GM23248 (cell line): ENCODE results near the gene MRPS7. TPM values are rescaled to one million over a fixed set of nuclear protein-coding genes. Genes with fewer than 3 reads are reported as not detected.

Source experiments
- DNase-seq: peaks from one replicate; pipeline ENCODE4 v3.0.0-alpha.2; 2015
- H2AFZ ChIP-seq: fragments of 200-600 bp; sonication (generic); 2 replicates; pipeline ENCODE4 v1.6.1; 2016; ENCODE audit warnings: antibody characterized with exemption
- H3F3A ChIP-seq: fragments of 200-600 bp; sonication (generic); 2 replicates; pipeline ENCODE4 v1.6.1; 2016; ENCODE audit warnings: mild to moderate bottlenecking, antibody characterized with exemption, mixed run types; ENCODE audit not compliant: insufficient read depth
- H3K27ac ChIP-seq: fragments of 200-600 bp; sonication (generic); 2 replicates; pipeline ENCODE4 v1.5.1; 2016; ENCODE audit warnings: mild to moderate bottlenecking
- H3K27me3 ChIP-seq: fragments of 200-600 bp; sonication (generic); replicated peaks from 2 replicates; pipeline ENCODE4 v1.6.1; 2016; ENCODE audit warnings: mild to moderate bottlenecking; ENCODE audit not compliant: insufficient read depth
- H3K36me3 ChIP-seq: fragments of 200-600 bp; sonication (generic); 2 replicates; pipeline ENCODE4 v1.6.1; 2016; ENCODE audit warnings: low read depth, mild to moderate bottlenecking
- H3K4me1 ChIP-seq: fragments of 200-600 bp; sonication (generic); 2 replicates; pipeline ENCODE4 v1.6.1; 2016; ENCODE audit warnings: mild to moderate bottlenecking; ENCODE audit not compliant: insufficient read depth
- H3K4me2 ChIP-seq: fragments of 200-600 bp; sonication (generic); one replicate; pipeline ENCODE4 v1.6.1; 2016; ENCODE audit warnings: mild to moderate bottlenecking; ENCODE audit not compliant: unreplicated experiment
- H3K4me3 ChIP-seq: fragments of 200-600 bp; sonication (generic); 2 replicates; pipeline ENCODE4 v1.5.1; 2016; ENCODE audit warnings: mild to moderate bottlenecking
- H3K79me2 ChIP-seq: fragments of 200-600 bp; sonication (generic); 2 replicates; pipeline ENCODE4 v1.6.1; 2016; ENCODE audit warnings: mild to moderate bottlenecking; ENCODE audit not compliant: insufficient read depth
- H3K9ac ChIP-seq: fragments of 200-600 bp; sonication (generic); 2 replicates; pipeline ENCODE4 v1.6.1; 2016; ENCODE audit warnings: mild to moderate bottlenecking
- H3K9me2 ChIP-seq: fragments of 200-600 bp; sonication (generic); 2 replicates; pipeline ENCODE4 v1.6.1; 2016; ENCODE audit warnings: mixed run types, mild to moderate bottlenecking, moderate library complexity; ENCODE audit not compliant: insufficient read depth
- H3K9me3 ChIP-seq: fragments of 200-600 bp; sonication (generic); one replicate; pipeline ENCODE4 v1.6.1; 2017; ENCODE audit warnings: low read depth
- H4K20me1 ChIP-seq: fragments of 200-600 bp; sonication (generic); 2 replicates; pipeline ENCODE4 v1.6.0; 2016; ENCODE audit not compliant: insufficient read depth
- EZH2 ChIP-seq: fragments of 200-600 bp; sonication (generic); IDR thresholded peaks from 2 replicates; pipeline ENCODE4 v1.6.1; 2018; ENCODE audit warnings: antibody characterized with exemption, mild to moderate bottlenecking; ENCODE audit not compliant: insufficient read depth, poor library complexity, severe bottlenecking
- EZH2phosphoT487 ChIP-seq: fragments of 200-600 bp; sonication (generic); IDR thresholded peaks from 2 replicates; pipeline ENCODE4 v1.6.1; 2018; ENCODE audit warnings: antibody characterized with exemption, moderate library complexity, mild to moderate bottlenecking, low read depth; ENCODE audit not compliant: insufficient read depth
- WGBS, 2 experiments: methylation state at CpG; one replicate each; pipeline ENCODE4 v1.1.6; 2015 to 2017; ENCODE audit warnings: low lambda C conversion rate in 2 of 2, low coverage in 1 of 2; ENCODE audit errors: missing lambda C conversion rate in 2 of 2; 5-methylcytosine and 5-hydroxymethylcytosine counted together
- in situ Hi-C: fragments of 300-500 bp; cut with MboI; formaldehyde crosslinking; loops from 2 replicates; pipeline ENCODE4 v1.15.0; 2020
- polyA plus RNA-seq: library from polyadenylated mRNA; unstranded; fragments of >200 nt; fragmentation: Nextera tagmentation; extraction: Ambion mirVana; gene quantifications from 2 replicates; pipeline ENCODE4 v1.2.1, GENCODE V29; 2016
- total RNA-seq: library from RNA; depleted of rRNA; stranded (reverse); fragments of >200 nt; shearing (Covaris generic); gene quantifications from 2 replicates; pipeline ENCODE4 v1.2.3, GENCODE V29; 2014

MRPS7 gene
- total and polyA plus RNA-seq, 2 experiments from 2014 or later, result 41.6 to 87.6 TPM

DNA sequence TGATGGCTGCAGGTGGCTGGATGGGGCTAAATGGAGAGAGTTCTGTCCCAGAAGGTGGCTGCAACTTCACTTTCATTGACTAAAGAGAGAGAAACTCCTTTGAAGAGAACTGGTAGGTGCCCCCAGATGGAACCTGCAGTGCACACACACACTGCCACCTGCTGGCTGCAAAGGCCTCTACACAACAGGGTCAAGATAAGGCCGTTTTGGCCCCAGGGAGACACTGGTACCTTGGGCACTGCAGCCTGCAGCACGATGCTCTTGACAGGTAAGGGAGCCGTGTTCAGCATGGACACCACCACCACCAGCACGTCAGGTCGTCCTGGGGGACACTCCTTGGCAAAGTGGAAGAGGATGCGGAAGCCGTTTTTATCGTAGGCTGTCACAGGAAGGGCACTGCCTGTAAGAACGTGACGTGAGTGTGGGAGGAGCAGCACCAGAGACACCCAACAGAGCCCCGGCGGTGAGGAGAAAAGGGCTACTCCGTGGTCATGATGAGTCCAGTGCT, 22.9 kb upstream of the MRPS7 start:
- DNase-seq, result peak; percentile 81
- in situ Hi-C loops, result no loop called here
- no peaks in the 10 kb centered on the region for H3K79me2 ChIP-seq
- H2AFZ ChIP-seq, result no peak overlapping the region
- H3K4me1 ChIP-seq, result 0 out of 2 replicates have a peak, but pooled peaks cover 3% of the 10 kb centered on the region
- H4K20me1 ChIP-seq, result no peaks in the 10 kb centered on the region
- H3K4me3 ChIP-seq, result no peak overlapping the region
- WGBS, 2 experiments, result 31 to 45% methylated on average over 13 of the region's 13 CpGs
- H3K4me2 ChIP-seq, result no peak overlapping the region
- no peak overlapping the region for H3K9ac ChIP-seq
- peaks cover 33% of the 10 kb centered on the region for H3F3A ChIP-seq
- peaks cover 19% of the 10 kb centered on the region; the same call in 1 of the 2 replicates for H3K36me3 ChIP-seq
- H3K9me2 ChIP-seq, result no peaks in the 10 kb centered on the region
- no peak overlapping the region for H3K27ac ChIP-seq
- TF ChIP-seq EZH2 (no peak), EZH2phosphoT487 (no peak)
- no peaks in the 10 kb centered on the region for H3K9me3 ChIP-seq
- no peaks in the 10 kb centered on the region for H3K27me3 ChIP-seq

DNA sequence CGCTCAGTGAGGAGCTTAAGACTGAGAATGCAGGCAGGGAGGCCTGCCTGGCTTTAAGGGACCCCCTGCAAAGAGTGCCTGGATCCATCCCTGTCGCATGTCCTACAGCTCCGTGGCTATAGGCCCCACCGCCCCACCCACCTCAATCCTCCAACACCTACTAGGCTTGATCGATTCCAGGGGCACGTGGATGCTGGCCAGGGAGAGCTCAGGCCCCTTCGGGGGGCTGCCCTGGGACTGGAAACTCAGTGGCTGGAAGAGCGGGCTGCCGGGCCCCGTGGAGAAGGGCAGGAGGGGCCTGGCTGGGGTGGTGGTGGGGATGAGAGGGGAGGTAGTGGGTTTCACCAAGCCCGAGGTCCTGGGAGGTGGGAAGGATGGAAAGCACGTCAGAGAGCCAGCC, 22.5 kb upstream of the MRPS7 start:
- H3K4me2 ChIP-seq, result no peak overlapping the region
- H3K4me1 ChIP-seq, result 0 out of 2 replicates have a peak, but pooled peaks cover 3% of the 10 kb centered on the region
- H3K9ac ChIP-seq, result no peak overlapping the region
- TF ChIP-seq EZH2phosphoT487, result no peak
- no peak for TF ChIP-seq EZH2
- DNase-seq, result no peak
- no peak overlapping the region for H3K27ac ChIP-seq
- WGBS, 2 experiments, result 84 to 86% methylated on average over 9 to 12 of the region's 12 CpGs
- no peak overlapping the region for H3K4me3 ChIP-seq
- H3K27me3 ChIP-seq, result no peaks in the 10 kb centered on the region
- H2AFZ ChIP-seq, result no peak overlapping the region
- no peaks in the 10 kb centered on the region for H4K20me1 ChIP-seq
- H3K9me3 ChIP-seq, result no peaks in the 10 kb centered on the region
- H3F3A ChIP-seq, result peaks cover 32% of the 10 kb centered on the region
- in situ Hi-C loops, result no loop called here
- H3K79me2 ChIP-seq, result no peaks in the 10 kb centered on the region
- peaks cover 19% of the 10 kb centered on the region; the same call in 1 of the 2 replicates for H3K36me3 ChIP-seq
- no peaks in the 10 kb centered on the region for H3K9me2 ChIP-seq

DNA sequence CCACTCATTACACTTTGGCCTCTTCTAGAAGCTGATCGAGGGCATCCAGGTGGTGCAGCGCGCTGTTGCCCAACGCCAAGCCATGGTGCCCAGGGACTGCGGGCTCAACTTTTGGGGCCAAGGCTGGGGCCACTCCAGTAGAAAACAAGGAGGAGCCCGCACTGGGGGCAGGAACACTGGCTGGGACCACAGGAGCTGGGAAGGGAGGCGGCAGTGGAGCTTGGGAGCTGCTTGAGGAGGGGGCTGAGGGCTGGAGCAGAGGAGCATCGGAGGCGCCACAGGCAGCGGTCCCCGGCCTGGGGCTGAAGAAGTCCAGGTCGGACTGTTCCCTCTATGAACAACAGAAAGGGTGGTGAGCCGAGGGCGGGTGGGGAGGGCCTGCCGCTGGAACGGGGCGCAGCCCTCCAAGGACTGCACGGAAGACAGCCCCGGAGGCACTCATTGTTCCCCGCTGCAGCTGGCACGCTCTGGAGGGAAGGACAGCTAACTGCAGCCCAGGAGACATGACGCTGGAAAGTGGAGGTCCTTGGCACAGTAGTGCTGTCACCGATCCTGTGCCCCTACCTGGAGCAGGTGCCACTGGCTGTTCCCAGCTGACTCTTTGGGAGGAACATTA, 21.8 kb upstream of the MRPS7 start:
- DNase-seq, result no peak
- H3K4me3 ChIP-seq, result no peak overlapping the region
- TF ChIP-seq EZH2phosphoT487, result no peak
- TF ChIP-seq EZH2, result no peak

DNA sequence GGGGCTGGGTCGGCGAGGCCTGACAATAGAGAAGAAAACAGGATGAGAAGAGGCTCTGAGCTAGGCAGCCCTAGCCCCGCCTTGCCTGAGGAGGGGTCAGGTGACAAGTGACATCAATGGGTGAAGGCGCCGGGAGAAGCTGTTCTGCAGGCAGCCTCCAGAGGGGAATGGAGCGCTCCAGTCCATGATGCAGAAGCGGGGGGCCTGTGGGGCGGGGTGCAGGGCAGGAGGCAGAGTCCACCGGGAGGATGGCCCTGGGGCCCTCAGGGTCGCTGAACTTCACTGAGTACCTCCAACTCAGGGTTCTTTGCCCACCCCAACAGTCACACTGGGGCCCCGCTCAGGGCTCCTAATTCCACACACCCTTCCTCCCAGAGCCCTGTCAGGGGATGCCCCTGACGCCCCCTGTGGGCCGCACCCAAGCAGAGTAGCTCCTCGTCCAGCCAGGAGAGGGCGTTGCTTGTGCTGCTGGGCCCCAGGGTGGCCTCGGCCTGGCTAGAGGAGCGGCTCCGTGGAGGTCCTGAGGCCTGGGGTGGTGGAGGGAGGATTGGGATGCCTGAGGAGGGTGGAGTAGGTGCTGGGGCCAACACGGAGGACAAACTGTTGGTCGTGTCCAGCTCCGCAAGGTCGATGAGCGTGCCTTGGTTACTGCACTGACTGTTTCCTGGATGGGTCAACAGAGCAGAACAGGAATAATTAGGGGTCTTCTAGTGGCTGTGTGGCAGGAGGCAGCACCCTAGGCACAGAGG, 21.1 kb upstream of the MRPS7 start:
- Histone ChIP-seq H3K36me3 (peaks cover 13% of the 10 kb centered on the region; the same call in 1 of the 2 replicates), H3K4me3 (no peak overlapping the region), H3K27me3 (no peaks in the 10 kb centered on the region), H3K9me2 (no peaks in the 10 kb centered on the region), H2AFZ (no peak overlapping the region), H3K4me2 (no peak overlapping the region), H3K27ac (no peak overlapping the region), H4K20me1 (no peaks in the 10 kb centered on the region), H3K9me3 (no peaks in the 10 kb centered on the region), H3F3A (peaks cover 21% of the 10 kb centered on the region), H3K9ac (no peak overlapping the region), H3K79me2 (no peaks in the 10 kb centered on the region), H3K4me1 (0 out of 2 replicates have a peak, but pooled peaks cover 3% of the 10 kb centered on the region)
- in situ Hi-C loops, result no loop called here
- peak; percentile 69 for DNase-seq
- TF ChIP-seq EZH2phosphoT487 (no peak), EZH2 (no peak)
- 65 to 68% methylated on average over 18 to 22 of the region's 23 CpGs for WGBS, 2 experiments

More for the DNA sequence above, 21.8 kb upstream of the MRPS7 start:
- Histone ChIP-seq H3K4me1 (0 out of 2 replicates have a peak, but pooled peaks cover 3% of the 10 kb centered on the region), H3K27me3 (no peaks in the 10 kb centered on the region), H3K9me3 (no peaks in the 10 kb centered on the region), H3K27ac (no peak overlapping the region), H3K9ac (no peak overlapping the region), H3F3A (peaks cover 25% of the 10 kb centered on the region), H2AFZ (no peak overlapping the region), H3K9me2 (no peaks in the 10 kb centered on the region), H3K4me2 (no peak overlapping the region), H4K20me1 (no peaks in the 10 kb centered on the region), H3K36me3 (peaks cover 19% of the 10 kb centered on the region; the same call in 1 of the 2 replicates), H3K79me2 (no peaks in the 10 kb centered on the region)
- 89 to 91% methylated on average over 15 to 23 of the region's 23 CpGs for WGBS, 2 experiments
- in situ Hi-C loops, result no loop called here
